ENCODE data around the gene BAG3. TPM values are rescaled to one million over a fixed set of nuclear protein-coding genes. Genes with fewer than 3 reads are reported as not detected.

BAG3 gene
- total and polyA plus RNA-seq, 12 donors = 42.5 to 193 (median 145) TPM

- no peak for DNase-seq
Observed at GRCh38 chr10:119669975-119670640, 18.9 kb downstream of the BAG3 start.

GRCh38 chr10:119670717-119671116 is 19.5 kb downstream of the BAG3 start:
- Histone ChIP-seq H3K27ac (peak overlapping the region in 7 of 10 donors; percentile 2 to 86 (median 83)), H3K4me1 (peaks cover 21 to 83% (median 62%) of the 10 kb centered on the region in 9 donors)

More at GRCh38 chr10:119669975-119670640, 18.9 kb downstream of the BAG3 start:
- intact Hi-C loops (cut with DNase I) = no loop called here
- WGBS, 2 donors = 60 to 74% methylated on average over 18 of the region's 18 CpGs
- H3K4me3 ChIP-seq = no peak overlapping the region
- H3K9me3 ChIP-seq = no peaks in the 10 kb centered on the region
- peaks cover 23 to 89% (median 62%) of the 10 kb centered on the region in 9 donors for H3K4me1 ChIP-seq
- H3K36me3 ChIP-seq = peaks cover 0 to 57% (median 48%) of the 10 kb centered on the region in 9 donors
- ATAC-seq = peak in 5 of 8 donors; percentile 3 to 24 (median 5)
- no peak for TF ChIP-seq CTCF (IDR thresholded peaks at IDR 0.05)
- H3K27me3 ChIP-seq = no peaks in the 10 kb centered on the region
- peak overlapping the region in 8 of 10 donors; percentile 29 to 86 (median 79) for H3K27ac ChIP-seq

GRCh38 chr10:119671381-119671780 is 20.2 kb downstream of the BAG3 start:
- Histone ChIP-seq H3K27me3 (no peaks in the 10 kb centered on the region), H3K9me3 (no peaks in the 10 kb centered on the region), H3K4me3 (no peak overlapping the region), H3K4me1 (peaks cover 19 to 77% (median 55%) of the 10 kb centered on the region in 9 donors), H3K27ac (peak overlapping the region in 6 of 10 donors; percentile 41 to 86 (median 79)), H3K36me3 (peaks cover 0 to 68% (median 51%) of the 10 kb centered on the region in 9 donors)
- no peak for TF ChIP-seq CTCF (IDR thresholded peaks at IDR 0.05)
- 53 to 70% methylated on average over 4 of the region's 4 CpGs for WGBS, 2 donors
- ATAC-seq (no peak), DNase-seq (no peak)
- intact Hi-C loops (cut with DNase I) = no loop called here

More at GRCh38 chr10:119670717-119671116, 19.5 kb downstream of the BAG3 start:
- DNase-seq = no peak
- Histone ChIP-seq H3K27me3 (no peaks in the 10 kb centered on the region), H3K9me3 (no peaks in the 10 kb centered on the region), H3K36me3 (peaks cover 0 to 62% (median 48%) of the 10 kb centered on the region in 9 donors), H3K4me3 (no peak overlapping the region)
- WGBS, 2 donors = 35 to 61% methylated on average over 3 of the region's 3 CpGs
- intact Hi-C loops (cut with DNase I) = no loop called here
- peak in 2 of 8 donors; percentile 39 to 45 for ATAC-seq
- no peak for TF ChIP-seq CTCF (IDR thresholded peaks at IDR 0.05)

DNA sequence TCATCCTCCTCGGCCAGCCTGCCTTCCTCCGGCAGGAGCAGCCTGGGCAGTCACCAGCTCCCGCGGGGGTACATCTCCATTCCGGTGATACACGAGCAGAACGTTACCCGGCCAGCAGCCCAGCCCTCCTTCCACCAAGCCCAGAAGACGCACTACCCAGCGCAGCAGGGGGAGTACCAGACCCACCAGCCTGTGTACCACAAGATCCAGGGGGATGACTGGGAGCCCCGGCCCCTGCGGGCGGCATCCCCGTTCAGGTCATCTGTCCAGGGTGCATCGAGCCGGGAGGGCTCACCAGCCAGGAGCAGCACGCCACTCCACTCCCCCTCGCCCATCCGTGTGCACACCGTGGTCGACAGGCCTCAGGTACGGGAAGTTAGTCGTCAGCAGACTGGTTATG is 21.1 kb downstream of the BAG3 start:
- intact Hi-C loops (cut with DNase I) = no loop called here
- DNase-seq (no peak), ATAC-seq (no peak)
- Histone ChIP-seq H3K27me3 (no peaks in the 10 kb centered on the region), H3K36me3 (peaks cover 0 to 77% (median 60%) of the 10 kb centered on the region in 9 donors), H3K4me1 (peaks cover 11 to 68% (median 46%) of the 10 kb centered on the region in 9 donors), H3K27ac (peak overlapping the region in 4 of 10 donors; percentile 1 to 86 (median 29)), H3K9me3 (no peaks in the 10 kb centered on the region), H3K4me3 (no peak overlapping the region)
- no peak for TF ChIP-seq CTCF (IDR thresholded peaks at IDR 0.05)
- WGBS, 2 donors = 90 to 91% methylated on average over 23 of the region's 23 CpGs

All from heart right ventricle (tissue), 16 donors.